ENCODE measurements around the gene NPAS1.

NPAS1 gene

GRCh38 chr19:46975925-46976782, 43.5 kb upstream of the NPAS1 start:
- no peak overlapping the region for H3K4me3 ChIP-seq (ENCODE audit: low read depth, low read length)
- TF ChIP-seq, protein P1, sequence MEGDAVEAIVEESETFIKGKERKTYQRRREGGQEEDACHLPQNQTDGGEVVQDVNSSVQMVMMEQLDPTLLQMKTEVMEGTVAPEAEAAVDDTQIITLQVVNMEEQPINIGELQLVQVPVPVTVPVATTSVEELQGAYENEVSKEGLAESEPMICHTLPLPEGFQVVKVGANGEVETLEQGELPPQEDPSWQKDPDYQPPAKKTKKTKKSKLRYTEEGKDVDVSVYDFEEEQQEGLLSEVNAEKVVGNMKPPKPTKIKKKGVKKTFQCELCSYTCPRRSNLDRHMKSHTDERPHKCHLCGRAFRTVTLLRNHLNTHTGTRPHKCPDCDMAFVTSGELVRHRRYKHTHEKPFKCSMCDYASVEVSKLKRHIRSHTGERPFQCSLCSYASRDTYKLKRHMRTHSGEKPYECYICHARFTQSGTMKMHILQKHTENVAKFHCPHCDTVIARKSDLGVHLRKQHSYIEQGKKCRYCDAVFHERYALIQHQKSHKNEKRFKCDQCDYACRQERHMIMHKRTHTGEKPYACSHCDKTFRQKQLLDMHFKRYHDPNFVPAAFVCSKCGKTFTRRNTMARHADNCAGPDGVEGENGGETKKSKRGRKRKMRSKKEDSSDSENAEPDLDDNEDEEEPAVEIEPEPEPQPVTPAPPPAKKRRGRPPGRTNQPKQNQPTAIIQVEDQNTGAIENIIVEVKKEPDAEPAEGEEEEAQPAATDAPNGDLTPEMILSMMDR (IDR thresholded peaks at IDR 0.05; ENCODE audit: insufficient read depth, low read depth, low read length, missing control alignments): no peak
- DNase-seq (ENCODE audit: low read depth): no peak

GRCh38 chr19:46976845-46977320, 42.8 kb upstream of the NPAS1 start:
- H3K4me3 ChIP-seq (ENCODE audit: low read depth, low read length): no peak overlapping the region
- no peak for DNase-seq (ENCODE audit: low read depth)

GRCh38 chr19:46977548-46977947, 42.1 kb upstream of the NPAS1 start:
- TF ChIP-seq, protein P1 (IDR thresholded peaks at IDR 0.05; ENCODE audit: insufficient read depth, low read depth, low read length, missing control alignments): no peak
- no peak for DNase-seq (ENCODE audit: low read depth)
- H3K4me3 ChIP-seq (ENCODE audit: low read depth, low read length): no peak overlapping the region

More at GRCh38 chr19:46976845-46977320, 42.8 kb upstream of the NPAS1 start:
- TF ChIP-seq, protein P1 (IDR thresholded peaks at IDR 0.05; ENCODE audit: insufficient read depth, low read depth, low read length, missing control alignments): no peak

GRCh38 chr19:46978171-46978869, 41.3 kb upstream of the NPAS1 start:
- TF ChIP-seq, protein P1 (IDR thresholded peaks at IDR 0.05; ENCODE audit: insufficient read depth, low read depth, low read length, missing control alignments): no peak
- no peak for DNase-seq (ENCODE audit: low read depth)
- no peak overlapping the region for H3K4me3 ChIP-seq (ENCODE audit: low read depth, low read length)

DNA sequence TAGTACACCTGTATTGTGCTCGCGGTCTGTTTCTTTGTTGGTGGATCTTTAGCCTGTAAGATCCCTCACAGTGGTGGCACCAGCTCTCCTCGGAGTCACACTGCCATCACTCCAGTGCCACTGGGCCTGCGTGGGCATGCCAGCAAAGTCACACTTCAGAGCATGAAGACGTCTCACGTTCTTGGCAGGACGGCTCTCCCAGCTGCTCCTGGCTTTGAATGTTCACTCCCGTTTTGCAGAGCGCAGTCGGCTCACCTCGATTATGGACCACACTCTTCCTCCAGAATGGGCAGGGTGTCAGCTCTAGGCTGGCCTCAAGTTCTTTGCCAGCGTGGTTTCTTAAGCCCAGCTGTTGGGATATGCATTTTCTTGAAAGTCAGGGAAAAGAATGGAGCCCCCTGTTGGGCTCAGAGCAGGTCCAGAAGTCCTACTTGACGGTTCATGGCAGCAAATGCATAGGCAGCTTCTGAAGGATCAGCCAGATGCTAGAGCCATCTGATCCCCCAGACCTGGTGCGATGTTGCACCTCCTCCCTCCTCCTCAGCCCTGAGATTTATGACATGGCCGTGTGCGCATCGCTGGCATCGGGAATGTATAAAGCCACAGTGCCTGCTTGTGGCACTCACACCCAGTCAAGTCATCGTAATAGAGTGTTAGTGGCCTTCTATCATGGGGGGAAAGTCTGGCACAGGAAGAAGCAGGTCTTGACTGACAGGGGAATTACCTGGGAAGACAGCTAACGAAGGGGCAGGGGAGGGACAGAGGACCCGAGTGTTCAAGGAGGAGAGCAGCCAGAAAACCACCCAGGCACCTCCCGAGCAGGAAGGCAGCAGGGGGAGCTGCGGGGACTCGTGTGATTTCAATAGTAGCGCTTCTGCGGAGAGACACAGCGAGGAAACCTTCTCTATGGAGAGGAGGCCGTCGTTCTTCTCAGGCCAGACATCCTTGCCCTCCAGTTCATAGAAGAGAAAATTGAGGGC, 40.2 kb upstream of the NPAS1 start:
- TF ChIP-seq, protein P1 (IDR thresholded peaks at IDR 0.05; ENCODE audit: insufficient read depth, low read depth, low read length, missing control alignments): no peak
- no peak for DNase-seq (ENCODE audit: low read depth)
- no peak overlapping the region for H3K4me3 ChIP-seq (ENCODE audit: low read depth, low read length)

- no peak overlapping the region for H3K4me3 ChIP-seq (ENCODE audit: low read depth, low read length)
- DNase-seq (ENCODE audit: low read depth): no peak
- TF ChIP-seq, protein P1 (IDR thresholded peaks at IDR 0.05; ENCODE audit: insufficient read depth, low read depth, low read length, missing control alignments): no peak
Measured at GRCh38 chr19:46980761-46981160, 38.9 kb upstream of the NPAS1 start.

Measured in GM12865 (cell line).